T-helper 9 cell (primary cell): ENCODE data around the gene PLCD1.
"Not testable (repeated sequence)": the region's sequence is repeated elsewhere in the genome, so short reads cannot be mapped to it uniquely, and the experiment has no call there.

ENCODE experiments used
- DNase-seq: peaks from one replicate; pipeline ENCODE4 v3.0.0-alpha.2; 2020
- total RNA-seq, 2 donors: gene quantifications; one replicate each; lab custom pipeline; 2026; lab: John Stamatoyannopoulos, UW

PLCD1 gene
- total RNA-seq: 62.3 to 128 reads per million in 2 donors

DNA sequence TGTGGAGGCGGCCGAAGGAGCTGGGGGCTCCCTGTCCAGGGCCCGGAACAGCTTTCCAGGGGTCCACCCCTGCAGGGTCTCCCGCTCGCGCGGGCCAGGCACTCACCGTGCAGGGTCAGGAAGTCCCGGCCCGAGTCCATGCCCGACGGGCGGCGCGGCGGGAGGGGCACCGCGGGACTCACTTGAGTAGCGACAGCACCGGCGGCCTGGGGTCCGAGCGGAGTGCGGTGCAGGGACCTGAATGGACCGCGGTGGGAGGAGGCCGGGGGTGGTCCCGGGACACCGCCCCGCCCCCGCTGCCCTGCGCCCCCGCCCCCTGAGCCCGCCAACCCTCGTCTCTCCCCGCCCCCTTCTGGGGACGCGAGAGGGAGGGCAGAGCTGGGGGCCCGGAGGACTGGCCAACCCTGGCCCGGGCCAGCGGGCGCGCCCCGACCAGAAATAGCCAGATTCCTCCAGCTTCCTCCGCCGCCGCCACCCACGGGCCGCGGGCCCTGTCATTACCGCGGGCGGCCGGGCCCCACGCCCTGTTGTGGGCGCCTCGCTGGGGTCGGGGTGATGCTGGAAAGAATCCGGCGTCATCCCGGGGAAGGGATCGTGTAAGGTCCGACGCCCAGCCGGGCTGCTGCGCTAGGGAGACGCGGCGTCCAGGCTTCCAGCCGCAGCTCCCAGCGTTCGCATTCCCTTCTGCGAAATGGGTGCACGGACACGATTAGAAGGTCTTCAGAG lies at the start of gene PLCD1:
Gene PLCD1 (minus strand): TSS at position 243 of the 726 bp plus-strand sequence. CDS start 103 bp downstream, at position 140.
- DNase-seq: peak; percentile 45

DNA sequence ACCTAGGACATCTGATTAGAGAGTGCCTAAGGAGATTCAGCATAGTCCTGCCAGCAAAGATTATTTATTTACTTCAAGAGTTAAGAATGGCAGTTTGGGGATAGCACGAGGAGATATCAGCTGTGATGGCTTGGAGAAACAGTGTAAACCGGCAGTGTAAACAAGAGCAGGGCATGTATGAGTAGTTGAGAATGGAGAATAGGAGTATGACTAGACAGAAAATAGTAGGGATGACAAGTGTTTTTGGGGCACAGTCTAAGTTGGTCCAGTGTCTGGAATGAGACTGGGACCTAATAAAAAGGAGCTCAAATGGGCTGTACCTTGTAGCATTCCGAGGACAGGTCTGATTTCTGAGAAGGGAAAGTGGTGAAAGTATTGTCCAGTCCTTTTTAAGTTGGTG lies 47.6 kb upstream of the PLCD1 start:
- not testable (repeated sequence) for DNase-seq

DNA sequence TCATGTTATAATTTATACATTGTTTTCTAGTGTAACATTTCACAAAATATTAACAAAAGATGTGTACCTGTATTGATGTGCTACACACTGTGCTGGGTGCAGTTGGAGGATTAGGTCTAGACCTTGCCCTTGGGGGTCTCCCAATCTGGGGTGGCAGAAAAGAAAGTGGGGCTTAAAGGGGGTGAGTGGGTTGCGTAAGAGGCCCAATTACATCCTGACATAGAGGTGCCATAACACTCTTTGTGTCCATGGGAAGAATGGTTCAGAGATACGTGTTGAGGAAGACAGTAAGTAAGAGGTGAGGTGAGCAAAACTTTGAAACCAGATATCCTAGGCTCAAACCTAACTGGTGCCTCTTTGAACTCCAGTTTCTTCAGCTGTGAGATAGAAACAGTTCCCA lies 40.6 kb upstream of the PLCD1 start:
- DNase-seq: no peak

DNA sequence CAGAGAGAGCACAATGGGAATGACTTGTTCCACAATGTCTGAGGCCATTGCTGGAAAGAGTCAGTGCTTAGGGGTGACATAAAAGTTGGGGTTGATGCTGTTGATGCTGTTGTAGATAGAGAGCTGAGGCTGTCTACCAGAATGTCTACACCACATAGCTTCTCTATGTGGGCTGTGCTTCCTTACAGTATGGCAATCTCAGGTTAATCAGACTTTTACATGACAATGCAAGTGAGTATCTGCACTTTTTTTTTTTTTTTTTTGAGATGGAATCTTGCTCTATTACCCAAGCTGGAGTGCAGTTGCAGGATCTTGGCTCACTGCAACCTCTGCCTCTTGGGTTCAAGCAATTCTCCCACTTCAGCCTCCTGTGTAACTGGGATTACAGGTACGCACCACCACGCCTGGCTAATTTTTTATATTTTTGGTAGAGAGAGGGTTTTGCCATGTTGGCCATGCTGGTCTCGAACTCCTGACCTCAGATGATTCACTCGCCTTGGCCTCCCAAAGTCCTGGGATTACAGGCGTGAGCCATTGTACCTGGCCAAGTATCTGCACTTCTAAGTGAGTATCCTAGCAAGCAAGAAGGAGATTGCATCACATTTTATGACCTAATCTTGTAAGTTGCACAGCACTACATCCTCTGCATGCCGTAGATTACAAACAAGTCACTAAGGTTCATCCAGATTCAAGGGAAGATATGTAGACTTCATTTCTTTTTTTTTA lies 38.2 kb upstream of the PLCD1 start:
- DNase-seq: no peak

DNA sequence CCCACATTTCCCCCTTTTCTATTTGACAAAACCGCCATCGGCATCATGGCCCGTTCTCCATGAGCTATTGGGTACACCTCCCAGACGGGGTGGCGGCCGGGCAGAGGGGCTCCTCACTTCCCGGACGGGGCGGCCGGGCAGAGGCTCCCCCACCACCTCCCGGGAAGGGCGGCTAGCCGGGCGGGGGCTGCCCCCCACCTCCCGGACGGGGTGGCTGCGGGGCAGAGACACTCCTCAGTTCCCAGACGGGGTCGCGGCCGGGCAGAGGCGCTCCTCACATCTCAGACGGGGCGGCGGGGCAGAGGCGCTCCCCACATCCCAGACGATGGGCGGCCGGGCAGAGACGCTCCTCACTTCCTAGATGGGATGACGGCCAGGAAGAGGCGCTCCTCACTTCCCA lies 35.0 kb upstream of the PLCD1 start:
- not testable (repeated sequence) for DNase-seq

DNA sequence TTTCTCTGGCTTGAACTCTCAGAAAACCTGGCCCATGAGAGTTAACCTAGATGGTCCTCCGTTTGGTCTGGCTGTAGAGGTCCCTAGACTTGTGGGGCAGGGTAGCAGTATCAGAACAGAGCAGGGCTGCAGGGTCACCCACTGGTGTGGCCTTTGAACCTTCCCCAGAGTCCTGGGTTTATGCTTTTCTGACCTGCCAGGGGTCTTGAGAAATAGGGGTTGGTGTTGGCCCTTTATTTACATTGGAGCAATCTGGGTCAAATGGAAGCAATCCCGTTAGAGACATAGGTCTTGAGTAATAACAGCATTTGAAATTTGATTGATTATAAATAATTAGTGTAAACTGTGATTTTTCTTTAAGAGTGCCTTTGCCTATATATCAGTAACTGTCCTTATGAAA lies 33.4 kb upstream of the PLCD1 start:
- no peak for DNase-seq

DNA sequence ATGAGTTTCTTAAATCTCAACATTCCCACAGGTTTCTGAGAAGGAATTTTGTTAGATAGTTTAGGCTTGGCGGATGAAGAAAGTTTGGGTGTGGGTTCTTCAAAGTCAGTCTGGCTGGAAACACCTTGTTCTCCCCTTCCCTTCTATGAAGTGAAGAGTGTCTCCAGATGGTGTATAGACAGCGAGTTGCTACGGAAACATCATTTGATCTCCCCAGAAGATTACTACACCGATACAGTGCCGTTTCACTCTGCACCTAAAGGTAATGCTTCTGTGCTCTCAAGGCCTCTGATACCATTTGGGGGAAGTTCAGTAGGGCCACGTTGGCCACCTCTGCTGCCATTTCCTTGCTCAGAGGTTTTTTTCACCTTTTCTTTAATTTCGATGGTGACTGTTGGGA lies 30.1 kb upstream of the PLCD1 start:
- DNase-seq: no peak

DNA sequence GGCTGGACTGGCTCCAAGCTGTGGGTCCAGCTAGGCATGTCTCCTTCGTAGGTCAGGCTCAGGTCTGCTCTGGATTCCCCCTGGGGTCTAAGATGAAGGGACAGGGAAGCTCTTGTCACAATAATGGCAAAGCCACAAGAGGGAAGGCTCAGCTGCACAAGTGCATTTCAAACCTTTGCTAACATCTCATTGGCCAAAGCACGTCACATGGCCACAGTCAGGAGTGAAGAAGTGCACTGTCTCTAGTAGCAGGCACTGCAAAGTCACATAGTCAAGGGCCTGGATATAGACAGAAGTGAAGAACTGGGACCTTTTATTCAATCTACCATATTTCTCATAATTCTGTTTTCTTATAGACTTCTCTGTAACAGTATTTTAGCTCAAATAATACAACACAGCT lies 29.7 kb upstream of the PLCD1 start:
- DNase-seq: no peak

DNA sequence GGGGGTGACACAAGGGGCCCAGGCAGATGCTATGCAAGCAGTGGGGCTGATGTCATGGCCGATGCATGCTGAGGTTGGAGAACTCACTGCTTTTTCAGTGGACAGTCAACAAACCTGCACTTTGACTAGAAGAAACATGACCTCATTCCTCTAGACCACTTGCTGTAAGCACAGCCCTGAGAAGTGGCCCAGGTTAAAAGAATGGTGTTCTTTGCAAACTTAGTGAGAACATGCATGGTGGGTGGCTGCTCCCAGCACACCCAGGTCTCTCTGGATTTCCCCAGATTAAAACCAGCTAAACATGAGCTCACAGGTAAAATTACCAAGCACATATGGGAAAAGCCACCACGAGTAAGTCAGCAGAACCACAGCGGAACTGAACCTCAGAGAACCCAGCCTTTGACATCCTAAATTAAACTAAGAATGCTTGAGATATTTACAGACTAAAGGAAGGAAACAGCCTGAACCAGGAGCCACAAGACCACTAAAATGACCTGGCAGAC lies 25.1 kb upstream of the PLCD1 start:
- no peak for DNase-seq

DNA sequence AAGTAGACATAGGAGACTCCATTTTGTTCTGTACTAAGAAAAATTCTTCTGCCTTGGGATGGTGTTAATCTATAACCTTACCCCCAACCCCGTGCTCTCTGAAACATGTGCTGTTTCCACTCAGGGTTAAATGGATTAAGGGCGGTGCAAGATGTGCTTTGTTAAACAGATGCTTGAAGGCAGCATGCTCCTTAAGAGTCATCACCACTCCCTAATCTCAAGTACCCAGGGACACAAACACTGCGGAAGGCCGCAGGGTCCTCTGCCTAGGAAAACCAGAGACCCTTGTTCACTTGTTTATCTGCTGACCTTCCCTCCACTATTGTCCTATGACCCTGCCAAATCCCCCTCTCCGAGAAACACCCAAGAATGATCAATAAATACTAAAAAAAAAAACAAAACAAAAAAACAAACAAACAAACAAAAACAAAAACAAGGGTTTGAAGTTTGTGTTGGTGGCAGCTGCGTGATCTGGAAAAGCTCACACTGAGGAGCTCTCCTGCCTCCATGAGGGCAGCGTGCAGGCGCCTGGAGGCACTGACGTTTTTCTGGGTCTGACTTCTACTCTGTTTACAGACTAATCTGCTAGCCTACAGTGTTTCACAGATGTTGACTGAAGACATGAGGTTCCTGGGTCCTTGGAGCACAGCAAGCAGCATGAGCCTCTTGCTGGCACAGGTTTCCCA lies 24.5 kb upstream of the PLCD1 start:
- not testable (repeated sequence) for DNase-seq

DNA sequence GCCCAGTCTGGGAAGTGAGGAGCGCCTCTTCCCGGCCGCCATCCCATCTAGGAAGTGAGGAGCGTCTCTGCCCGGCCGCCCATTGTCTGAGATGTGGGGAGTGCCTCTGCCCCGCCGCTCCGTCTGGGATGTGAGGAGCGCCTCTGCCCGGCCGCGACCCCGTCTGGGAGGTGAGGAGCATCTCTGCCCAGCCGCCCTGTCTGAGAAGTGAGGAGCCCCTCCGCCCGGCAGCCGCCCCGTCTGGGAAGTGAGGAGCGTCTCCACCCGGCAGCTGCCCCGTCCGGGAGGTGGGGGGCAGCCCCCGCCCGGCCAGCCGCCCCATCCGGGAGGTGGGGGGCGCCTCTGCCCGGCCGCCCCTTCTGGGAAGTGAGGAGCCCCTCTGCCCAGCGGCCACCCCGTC lies 23.8 kb upstream of the PLCD1 start:
- DNase-seq: not testable (repeated sequence)

DNA sequence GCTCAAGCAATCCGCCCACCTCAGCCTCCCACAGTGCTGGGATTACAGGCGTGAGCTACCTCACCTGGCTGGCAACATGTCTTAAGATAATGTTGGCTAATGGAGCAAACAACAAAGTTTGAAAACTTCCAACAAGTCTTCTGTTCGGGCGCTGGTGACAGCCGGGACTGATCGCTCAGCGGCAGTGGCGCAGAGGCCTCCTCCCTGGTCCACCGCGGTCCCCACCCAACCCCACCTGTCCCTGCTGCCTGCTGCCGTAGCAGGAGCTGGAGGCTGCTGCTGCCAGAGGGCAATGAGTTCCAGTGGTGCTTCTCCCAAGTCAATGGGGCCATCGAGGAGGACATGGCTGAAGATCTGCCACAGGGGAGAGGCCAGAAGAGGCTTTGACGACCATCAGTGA lies 21.7 kb upstream of the PLCD1 start:
- no peak for DNase-seq

DNA sequence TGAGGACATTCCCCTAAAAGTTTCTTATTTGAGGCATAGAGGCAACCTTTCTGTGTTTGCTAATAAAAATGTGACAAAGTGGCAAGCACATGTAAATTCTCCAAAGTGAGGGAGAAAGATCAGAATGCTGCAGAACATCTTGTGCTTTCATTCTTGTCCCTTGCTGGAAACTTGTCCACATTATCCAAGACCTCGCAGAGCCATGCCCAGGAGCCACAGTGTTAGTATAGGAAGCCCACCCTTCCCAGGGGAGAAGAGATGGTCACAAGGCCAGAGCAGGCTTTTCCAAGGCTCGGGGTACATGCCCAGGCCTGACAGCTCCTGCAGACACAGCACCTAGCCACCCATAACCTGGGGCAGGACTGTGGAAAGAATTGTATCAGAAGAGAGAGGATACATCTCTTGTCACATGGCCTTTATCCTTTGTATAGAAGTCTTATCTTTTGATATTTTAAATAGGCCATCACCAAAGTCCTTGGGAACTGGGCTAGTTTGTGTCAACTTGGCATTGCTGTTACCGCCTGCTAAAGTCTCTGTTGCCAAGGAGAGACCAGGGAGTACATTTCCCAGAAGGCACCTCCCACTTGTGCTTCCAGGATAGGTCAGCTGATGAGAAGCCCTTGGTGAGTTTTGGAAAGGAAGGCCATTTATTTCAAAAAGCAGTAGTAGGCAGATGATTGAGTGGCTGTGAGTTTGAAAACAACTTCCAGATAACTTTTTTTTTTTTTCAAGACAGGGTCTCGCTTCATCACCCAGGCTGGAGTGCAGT lies 20.1 kb upstream of the PLCD1 start:
- DNase-seq: no peak

DNA sequence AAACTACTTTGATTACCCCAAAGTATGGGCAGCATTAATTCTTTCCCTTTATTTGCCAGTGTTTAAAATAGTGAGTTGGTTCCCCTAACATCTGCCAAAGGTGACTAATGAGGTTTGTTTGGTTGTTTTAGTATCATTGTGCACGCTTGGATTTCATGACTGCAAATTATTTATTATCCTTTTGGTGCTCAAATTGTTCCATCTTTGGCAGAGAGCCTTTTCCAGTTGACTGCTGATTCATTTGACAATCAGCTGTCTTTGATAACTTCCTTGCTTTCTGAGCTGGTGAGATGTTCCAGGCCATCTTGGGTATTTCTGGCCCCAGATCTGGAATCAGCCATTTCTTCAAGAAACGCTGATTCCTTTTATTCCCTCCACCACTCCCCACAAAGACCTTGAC lies 18.5 kb upstream of the PLCD1 start:
- no peak for DNase-seq

DNA sequence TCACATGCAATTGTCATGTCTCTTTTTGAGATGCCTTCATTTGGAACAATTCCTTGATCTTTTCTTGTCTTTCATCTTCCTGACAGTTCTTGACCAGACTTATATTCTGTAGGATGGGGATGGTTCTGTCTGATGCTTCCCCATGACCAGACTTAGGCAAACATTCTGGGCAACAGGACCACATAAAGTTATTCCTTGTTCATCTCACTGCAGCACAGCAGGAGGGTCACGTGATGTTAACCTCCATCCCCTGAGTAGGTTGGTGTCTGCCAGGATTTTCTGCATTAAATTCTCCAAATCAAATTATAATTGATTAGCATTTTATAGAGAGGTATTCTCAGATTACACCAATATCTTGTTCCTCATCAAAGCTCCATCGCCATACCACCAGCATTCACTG lies 17.4 kb upstream of the PLCD1 start:
- DNase-seq: no peak

DNA sequence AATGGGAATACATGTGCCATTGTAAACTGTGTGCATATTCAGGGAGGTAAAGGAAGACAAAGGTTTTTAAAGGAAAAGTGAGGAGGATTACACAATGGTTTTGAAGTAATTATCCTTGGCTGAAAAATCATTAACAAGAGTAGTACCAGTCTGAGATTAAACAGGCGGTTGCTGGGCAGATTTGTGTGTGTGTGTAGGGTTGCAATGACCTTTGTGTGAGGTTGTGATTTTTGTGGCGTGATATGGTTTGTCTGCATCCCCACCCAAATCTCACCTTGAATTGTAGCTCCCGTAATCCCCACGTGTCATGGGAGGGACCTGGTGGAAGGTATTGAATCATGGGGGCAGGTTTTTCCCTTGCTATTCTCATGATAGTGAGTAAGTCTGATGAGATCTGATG lies 16.6 kb upstream of the PLCD1 start:
- DNase-seq: no peak

DNA sequence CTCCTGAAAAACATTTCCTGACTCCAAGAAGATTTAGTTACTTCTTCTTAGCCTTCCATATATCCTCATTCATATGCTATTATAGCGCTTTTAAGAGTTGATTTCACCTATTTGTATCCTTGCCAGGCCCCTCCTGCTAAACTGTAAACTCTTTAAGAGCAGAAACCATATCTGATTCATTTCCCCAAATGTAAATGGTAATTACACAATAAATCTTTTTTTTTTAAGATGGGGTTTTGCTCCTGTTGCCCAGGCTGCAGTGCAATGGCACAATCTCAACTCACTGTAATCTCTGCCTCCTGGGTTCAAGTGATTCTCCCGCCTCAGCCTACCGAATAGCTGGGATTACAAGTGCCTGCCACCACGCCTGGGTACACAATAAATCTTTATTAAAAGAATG lies 14.0 kb upstream of the PLCD1 start:
- DNase-seq: no peak

DNA sequence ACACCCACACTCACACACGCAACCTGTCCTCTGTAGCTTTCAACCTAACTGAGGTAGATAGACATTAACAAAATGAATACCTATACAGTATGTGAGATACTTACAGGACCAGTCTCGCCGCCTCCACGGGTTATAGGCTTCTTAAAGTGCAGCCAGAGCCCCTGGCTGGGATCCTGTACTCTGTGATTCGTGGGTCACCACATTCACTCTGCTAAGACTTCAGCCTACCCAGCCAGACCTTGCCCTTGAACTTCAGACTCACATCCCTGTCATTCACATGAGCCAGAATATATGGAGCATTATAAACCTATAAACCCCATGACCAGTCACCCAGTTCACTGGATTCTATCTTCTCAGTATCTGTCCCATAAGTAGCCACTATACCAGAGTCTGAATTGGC lies 11.0 kb upstream of the PLCD1 start:
- DNase-seq: no peak

DNA sequence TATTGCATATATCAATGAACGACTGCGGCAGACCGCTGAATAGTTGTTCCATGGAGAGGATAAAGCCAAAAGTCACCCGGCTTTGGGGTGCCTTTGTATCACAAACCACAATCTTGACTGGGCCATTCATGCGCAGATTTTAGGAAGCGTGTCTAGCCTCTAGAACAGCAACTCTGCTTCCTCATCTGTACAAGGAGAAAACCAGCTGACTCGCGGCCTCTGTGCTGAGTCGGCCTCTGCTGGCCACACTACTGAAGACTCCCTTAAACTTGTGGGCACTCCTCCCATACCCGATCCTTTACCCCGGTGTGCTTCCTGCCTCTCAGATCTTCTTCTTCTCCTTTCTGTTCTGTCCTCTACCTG lies 10.4 kb upstream of the PLCD1 start:
- peak; percentile 43 for DNase-seq

DNA sequence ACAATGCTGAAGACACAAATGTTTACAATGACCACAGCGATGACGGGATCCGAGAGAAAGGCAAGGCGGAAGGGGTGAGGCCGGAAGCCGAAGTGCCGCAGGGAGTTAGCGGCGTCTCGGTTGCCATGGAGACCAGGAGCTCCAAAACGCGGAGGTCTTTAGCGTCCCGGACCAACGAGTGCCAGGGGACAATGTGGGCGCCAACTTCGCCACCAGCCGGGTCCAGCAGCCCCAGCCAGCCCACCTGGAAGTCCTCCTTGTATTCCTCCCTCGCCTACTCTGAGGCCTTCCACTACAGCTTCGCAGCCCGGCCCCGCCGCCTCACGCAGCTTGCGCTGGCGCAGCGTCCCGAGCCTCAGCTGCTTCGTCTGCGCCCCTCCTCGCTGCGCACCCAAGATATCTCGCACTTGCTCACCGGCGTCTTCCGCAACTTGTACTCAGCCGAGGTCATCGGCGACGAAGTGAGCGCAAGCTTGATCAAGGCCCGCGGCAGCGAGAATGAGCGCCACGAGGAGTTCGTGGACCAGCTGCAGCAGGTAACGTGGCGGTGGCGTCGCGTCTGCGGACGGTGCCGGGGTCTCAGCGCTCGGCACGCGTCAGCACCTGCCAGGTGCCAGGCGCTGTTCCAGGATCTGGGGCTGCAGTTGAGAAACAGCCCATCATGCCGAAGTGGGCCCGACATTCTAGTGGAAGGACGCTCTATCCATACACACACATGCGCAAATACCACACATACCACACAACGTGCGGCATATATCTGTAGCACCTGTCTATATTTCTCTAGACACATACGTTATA lies 9.9 kb upstream of the PLCD1 start, which contains the start of gene DLEC1:
Gene DLEC1 (plus strand): TSS at position 108 of the 798 bp plus-strand sequence. CDS start 18 bp downstream, at position 126.
- peak; percentile 80 for DNase-seq

DNA sequence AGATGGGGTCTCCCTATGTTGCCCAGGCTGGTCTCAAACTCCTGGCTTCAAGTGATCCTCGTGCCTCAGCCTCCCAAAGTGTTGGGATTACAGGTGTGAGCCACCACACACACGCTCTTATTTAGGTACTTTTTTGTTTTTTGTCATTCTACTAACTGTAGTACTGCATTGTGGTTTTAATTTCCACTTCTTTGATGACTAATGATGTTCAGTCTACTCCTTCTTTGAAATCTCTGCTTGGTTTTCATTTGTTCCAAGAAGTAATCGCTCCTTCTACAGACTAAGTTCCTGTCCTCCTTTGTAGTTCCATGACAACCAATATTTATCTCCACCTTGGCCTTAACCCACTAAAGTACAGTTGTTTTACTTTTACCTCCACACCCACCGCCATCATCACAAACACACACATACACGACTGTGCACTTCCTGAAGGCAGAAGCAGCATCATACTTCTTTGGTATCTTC lies 9.0 kb upstream of the PLCD1 start:
- peak; percentile 31 for DNase-seq

DNA sequence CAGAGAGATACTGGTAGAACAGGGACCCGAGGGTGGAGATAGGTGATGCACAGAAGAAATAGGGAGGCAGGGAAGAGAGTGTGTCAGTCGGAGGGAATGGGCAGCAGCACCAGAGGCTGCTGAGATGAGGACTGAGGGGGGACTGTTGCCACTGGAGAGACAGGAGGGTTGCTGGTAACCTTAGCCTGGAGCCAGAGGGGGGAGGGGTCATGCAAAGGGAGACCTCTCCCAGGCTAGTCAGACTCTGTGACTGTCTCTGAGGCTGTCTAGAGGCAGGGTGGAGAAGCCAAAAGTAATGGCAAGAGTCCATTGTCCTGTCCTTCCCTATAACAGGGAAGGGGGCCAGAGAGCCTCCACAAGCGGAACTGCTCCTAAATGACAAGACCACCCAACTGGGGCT lies 7.5 kb upstream of the PLCD1 start:
- no peak for DNase-seq
